ENCODE data around the gene BCAS3.

- no peak for TF ChIP-seq EZH2 (IDR thresholded peaks at IDR 0.05; ENCODE audit: insufficient read depth, poor library complexity, severe bottlenecking)
- TF ChIP-seq EZH2phosphoT487 (IDR thresholded peaks at IDR 0.05; ENCODE audit: insufficient read depth, low read depth): no peak
Measured at GRCh38 chr17:61416540-61417363, 739.1 kb downstream of the BCAS3 start.
